PFSK-1 (cell line): ENCODE data around the gene IGSF8.

ENCODE experiments used
- FOXP2 ChIP-seq: optimal IDR thresholded peaks from 2 replicates; pipeline ENCODE3; 2011; ENCODE audit warnings: borderline replicate concordance, control low read depth, inconsistent platforms; ENCODE audit not compliant: insufficient read depth; ENCODE audit errors: extremely low read length, extremely low read depth
- POLR2AphosphoS5 ChIP-seq: IDR thresholded peaks from 2 replicates; pipeline ENCODE4 v1.6.1; 2012; ENCODE audit warnings: low read depth, mild to moderate bottlenecking, control low read depth, low read length, moderate library complexity
- SIN3A ChIP-seq: IDR thresholded peaks from 2 replicates; pipeline ENCODE4 v1.6.1; 2012; ENCODE audit warnings: mild to moderate bottlenecking, low read length, moderate library complexity, borderline replicate concordance; ENCODE audit not compliant: insufficient read depth
- TAF1 ChIP-seq: IDR thresholded peaks from 2 replicates; pipeline ENCODE4 v1.6.1; 2012; ENCODE audit warnings: low read length, control low read depth, borderline replicate concordance; ENCODE audit not compliant: insufficient read depth
- TF ChIP-seq, protein P1 (sequence below), 2 experiments: IDR thresholded peaks; 2 replicates each; pipeline versions ENCODE4 v1.6.1 to v1.8.0; 2011 to 2012; ENCODE audit warnings: low read depth in 2 of 2, low read length in 2 of 2, control low read depth in 1 of 2, inconsistent platforms in 1 of 2, mild to moderate bottlenecking in 1 of 2, moderate library complexity in 1 of 2; ENCODE audit not compliant: insufficient read depth in 1 of 2

IGSF8 gene

DNA sequence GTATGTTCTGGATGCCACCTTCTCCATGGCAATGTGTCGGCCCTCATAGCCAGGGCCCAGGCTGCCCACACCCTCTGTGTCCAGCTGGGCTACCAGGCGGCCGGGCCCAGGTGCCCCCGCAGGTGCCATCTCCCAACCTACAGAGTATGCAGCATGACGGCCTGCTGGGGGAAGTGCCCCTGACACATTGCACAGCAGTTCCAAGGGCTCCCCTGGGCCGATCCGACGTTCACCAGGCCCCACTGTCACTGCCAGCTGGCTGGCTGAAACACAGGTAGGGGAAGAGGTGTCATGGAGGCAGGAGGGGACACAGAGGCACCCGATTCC lies 5.4 kb downstream of the IGSF8 start:
- TF ChIP-seq, protein P1, sequence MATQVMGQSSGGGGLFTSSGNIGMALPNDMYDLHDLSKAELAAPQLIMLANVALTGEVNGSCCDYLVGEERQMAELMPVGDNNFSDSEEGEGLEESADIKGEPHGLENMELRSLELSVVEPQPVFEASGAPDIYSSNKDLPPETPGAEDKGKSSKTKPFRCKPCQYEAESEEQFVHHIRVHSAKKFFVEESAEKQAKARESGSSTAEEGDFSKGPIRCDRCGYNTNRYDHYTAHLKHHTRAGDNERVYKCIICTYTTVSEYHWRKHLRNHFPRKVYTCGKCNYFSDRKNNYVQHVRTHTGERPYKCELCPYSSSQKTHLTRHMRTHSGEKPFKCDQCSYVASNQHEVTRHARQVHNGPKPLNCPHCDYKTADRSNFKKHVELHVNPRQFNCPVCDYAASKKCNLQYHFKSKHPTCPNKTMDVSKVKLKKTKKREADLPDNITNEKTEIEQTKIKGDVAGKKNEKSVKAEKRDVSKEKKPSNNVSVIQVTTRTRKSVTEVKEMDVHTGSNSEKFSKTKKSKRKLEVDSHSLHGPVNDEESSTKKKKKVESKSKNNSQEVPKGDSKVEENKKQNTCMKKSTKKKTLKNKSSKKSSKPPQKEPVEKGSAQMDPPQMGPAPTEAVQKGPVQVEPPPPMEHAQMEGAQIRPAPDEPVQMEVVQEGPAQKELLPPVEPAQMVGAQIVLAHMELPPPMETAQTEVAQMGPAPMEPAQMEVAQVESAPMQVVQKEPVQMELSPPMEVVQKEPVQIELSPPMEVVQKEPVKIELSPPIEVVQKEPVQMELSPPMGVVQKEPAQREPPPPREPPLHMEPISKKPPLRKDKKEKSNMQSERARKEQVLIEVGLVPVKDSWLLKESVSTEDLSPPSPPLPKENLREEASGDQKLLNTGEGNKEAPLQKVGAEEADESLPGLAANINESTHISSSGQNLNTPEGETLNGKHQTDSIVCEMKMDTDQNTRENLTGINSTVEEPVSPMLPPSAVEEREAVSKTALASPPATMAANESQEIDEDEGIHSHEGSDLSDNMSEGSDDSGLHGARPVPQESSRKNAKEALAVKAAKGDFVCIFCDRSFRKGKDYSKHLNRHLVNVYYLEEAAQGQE (IDR thresholded peaks at IDR 0.05; ENCODE audit: insufficient read depth in 1 of 2, low read depth in 2 of 2, low read length in 2 of 2) = no peak
- no peak for TF ChIP-seq FOXP2
- no peak for TF ChIP-seq POLR2AphosphoS5
- no peak for TF ChIP-seq TAF1
- no peak for TF ChIP-seq SIN3A

DNA sequence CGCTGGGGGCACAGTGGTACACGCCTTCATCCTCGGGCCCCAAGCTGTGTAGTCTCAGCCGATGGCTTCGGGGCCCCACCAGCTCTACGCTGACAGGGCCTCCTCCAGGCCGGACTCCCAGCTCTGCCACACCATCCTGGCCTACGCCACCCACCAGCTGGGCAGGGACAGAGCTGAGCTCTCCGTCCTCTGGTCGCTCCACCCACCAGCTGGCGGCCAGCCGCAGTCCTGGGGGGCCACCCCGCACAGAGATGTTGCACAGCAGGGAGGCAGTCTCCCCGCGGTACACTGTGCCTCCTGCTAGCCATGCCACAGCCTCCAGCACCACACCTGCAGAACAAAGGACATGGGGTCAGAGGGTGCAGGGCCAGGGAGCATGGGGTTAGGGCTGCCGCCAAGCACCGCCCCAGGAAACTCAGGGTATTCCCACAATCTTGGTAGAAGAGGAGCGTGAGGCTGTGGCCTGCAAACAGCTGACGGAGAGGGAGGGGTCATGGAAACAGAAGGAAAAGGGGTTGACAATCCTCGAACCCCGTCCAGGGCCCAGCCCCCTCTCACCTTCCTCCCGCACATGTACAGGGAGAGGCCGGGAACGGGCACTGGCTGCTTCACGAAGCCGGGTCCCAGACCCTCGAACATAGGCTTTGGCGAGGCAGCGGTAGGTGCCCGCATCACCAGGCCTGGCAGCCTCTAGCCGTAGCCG lies 5.9 kb downstream of the IGSF8 start:
- TF ChIP-seq SIN3A = no peak
- TF ChIP-seq, protein P1 (IDR thresholded peaks at IDR 0.05; ENCODE audit: insufficient read depth in 1 of 2, low read depth in 2 of 2, low read length in 2 of 2) = no peak
- TF ChIP-seq POLR2AphosphoS5 = no peak
- no peak for TF ChIP-seq TAF1
- TF ChIP-seq FOXP2 = no peak

- TF ChIP-seq POLR2AphosphoS5 (no peak), TAF1 (no peak), SIN3A (no peak)
- TF ChIP-seq, protein P1 (IDR thresholded peaks at IDR 0.05; ENCODE audit: insufficient read depth in 1 of 2, low read depth in 2 of 2, low read length in 2 of 2) = peak in 1 of 2 experiments; percentile 62; a peak in 2 of 4 replicates
Observed at GRCh38 chr1:160091666-160092223, 6.7 kb downstream of the IGSF8 start.

GRCh38 chr1:160090760-160091159 lies 7.7 kb downstream of the IGSF8 start:
- TF ChIP-seq FOXP2 = no peak

GRCh38 chr1:160089883-160090282 lies 8.5 kb downstream of the IGSF8 start:
- TF ChIP-seq, protein P1 (IDR thresholded peaks at IDR 0.05; ENCODE audit: insufficient read depth in 1 of 2, low read depth in 2 of 2, low read length in 2 of 2) = no peak
- TF ChIP-seq FOXP2 (no peak), SIN3A (no peak), TAF1 (no peak), POLR2AphosphoS5 (no peak)
